GM18505 (cell line): ENCODE data around the gene CAD.
"Not testable (repeated sequence)": the region's sequence is repeated elsewhere in the genome, so short reads cannot be mapped to it uniquely, and the experiment has no call there.

Experiments used
- ATAC-seq: cut with Tn5 transposase; IDR thresholded peaks from one replicate; pipeline ENCODE4 v1.9.1; 2021; ENCODE audit not compliant: unreplicated experiment
- POLR2A ChIP-seq: IDR thresholded peaks from 4 replicates; pipeline ENCODE4 v1.6.1; 2011; ENCODE audit warnings: borderline replicate concordance; ENCODE audit not compliant: insufficient read depth, insufficient read length; ENCODE audit errors: extremely low read depth

Gene CAD

DNA sequence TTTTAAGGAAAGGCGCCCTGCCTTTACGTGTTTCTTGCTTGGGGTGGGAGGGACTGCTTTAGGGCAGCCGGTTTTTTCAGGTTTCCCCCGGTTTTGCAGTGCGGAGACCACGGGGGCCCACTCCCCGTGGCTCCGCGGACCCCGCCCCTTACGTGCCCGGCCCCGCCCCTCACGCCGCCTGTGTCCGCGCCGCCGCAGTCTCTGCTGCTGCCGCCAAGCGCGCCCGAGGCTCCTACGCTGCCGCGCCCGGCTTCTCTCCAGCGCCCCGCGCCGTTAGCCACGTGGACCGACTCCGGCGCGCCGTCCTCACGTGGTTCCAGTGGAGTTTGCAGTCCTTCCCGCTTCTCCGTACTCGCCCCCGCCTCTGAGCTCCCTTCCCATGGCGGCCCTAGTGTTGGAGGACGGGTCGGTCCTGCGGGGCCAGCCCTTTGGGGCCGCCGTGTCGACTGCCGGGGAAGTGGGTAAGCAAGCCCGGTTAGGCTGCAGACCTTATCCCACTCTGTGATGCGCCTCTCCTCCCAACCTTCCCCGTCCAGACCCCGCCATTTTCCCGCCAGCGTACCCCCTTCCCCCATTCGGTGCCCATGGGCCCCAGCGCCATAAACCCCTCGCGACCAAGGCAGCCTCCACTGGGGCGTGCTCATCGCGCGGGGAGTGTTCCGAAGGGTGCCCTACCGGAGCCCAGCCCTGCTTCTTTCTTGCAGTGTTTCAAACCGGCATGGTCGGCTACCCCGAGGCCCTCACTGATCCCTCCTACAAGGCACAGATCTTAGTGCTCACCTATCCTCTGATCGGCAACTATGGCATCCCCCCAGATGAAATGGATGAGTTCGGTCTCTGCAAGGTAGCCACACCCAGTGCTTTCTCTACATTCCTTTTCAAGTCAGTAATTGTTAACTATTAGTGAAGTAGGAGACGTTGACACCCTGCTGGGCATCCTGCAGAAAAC lies at the start of gene CAD:
TSS of gene CAD (plus strand) at position 197 of the 949 bp plus-strand sequence. CDS start at position 380, 183 bp downstream.
- TF ChIP-seq POLR2A = peak; percentile 70

GRCh38 chr2:27170581-27171337 lies 46.4 kb upstream of the CAD start:
- no peak for TF ChIP-seq POLR2A
- no peak for ATAC-seq

More for the DNA sequence above, at the start of gene CAD:
- peak; percentile 78 for ATAC-seq

DNA sequence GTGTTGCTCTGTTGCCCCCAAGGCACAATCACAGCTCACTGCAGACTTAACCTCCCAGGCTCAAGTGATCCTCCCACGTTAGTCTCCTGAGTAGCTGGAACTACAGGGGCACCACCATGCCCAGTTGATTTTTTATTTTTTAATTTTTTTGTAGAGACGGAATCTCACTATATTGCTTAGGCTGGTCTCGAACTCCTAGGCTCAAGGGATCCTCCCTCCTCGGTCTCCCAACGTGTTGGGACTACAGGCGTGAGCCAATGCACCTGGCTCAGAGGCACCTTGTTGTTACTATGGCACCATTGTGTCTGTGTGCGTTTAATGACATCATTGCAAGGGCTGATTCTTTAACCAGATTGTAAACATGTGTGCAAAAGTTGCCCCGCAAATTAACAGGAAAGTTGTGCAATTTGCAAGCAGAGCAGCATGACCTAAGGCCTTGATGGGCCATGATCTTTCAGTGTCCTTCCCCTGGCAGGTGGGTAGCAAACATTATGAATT lies 45.8 kb upstream of the CAD start:
- TF ChIP-seq POLR2A = no peak
- no peak for ATAC-seq

GRCh38 chr2:27174638-27175037 lies 42.5 kb upstream of the CAD start:
- TF ChIP-seq POLR2A = no peak
- ATAC-seq = no peak

DNA sequence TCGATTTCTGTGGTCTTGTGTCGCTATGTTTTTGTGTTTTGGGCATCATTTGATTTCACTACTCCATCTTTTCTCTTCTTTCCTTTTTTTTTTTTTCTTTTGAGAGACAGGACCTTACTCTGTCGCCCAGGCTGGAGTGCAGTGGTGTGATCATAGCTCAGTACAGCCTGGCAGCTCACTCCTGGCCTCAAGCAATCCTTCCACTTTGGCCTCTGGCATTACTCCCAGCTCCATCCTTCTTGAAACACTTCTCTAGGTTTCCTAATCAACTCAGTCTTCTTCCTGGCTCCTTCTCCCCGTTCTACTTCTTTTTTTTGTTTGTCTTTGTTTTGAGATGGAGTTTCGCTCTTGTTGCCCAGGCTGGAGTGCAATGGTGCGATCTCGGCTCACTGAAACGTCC lies 41.8 kb upstream of the CAD start:
- TF ChIP-seq POLR2A = no peak
- no peak for ATAC-seq

DNA sequence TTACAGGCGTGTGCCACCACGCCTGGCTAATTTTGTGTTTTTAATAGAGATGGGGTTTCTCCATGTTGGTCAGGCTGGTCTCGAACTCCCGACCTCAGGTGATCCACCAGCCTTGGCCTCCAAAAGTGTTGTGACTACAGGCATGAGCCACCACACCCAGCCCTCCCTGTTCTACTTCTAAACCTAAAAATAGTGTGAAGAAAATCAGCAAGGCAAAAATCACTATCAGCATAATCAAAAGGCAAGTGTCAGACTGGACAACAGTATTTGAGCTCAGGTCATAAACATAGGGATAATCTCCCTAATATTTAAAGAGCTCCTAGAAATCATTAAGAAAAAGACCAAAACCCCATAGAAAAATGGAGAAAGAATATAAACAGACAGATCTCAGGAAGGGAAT lies 41.4 kb upstream of the CAD start:
- not testable (repeated sequence) for ATAC-seq

DNA sequence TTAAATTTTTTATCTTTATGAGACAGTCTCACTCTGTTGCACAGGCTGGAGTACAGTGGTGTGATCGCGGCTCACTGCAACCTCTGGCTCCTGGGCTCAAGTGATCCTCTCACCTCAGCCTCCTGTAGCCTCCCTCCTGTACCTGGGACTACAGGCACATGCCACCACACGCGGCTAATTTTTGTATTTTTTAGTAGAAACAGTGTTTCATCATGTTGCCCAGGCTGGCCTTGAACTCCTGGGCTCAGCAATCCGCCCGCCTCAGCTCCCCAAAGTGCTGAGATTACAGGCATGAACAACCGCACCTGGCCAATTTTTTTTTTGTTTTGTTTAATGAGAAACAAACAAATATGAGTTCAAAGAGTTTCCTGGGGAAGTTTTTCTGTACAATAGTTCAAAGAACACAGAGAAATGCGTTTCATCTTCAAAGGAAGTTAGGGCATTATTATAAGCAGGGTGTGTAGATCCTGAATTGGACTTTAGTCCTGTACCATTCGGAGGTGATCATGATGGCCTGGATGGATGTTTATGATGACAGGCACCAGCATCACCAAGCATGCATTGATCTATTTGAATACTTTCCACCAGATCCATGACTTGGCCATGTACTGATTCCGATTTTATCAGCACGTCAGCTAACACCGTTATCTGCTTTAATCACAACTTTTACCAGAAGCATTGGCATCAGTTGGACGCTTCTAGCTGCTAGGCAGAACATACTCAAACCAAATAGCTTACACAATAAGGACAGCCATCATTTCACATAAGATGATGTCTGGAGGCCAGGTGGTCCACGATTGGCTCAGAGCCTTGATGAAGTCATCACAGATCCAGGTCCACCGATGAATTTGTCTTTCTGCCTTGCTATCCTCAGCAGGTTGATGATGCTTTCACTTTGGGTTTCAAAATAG lies 39.5 kb upstream of the CAD start:
- TF ChIP-seq POLR2A = no peak

GRCh38 chr2:27178469-27178868 lies 38.7 kb upstream of the CAD start:
- no peak for TF ChIP-seq POLR2A
- no peak for ATAC-seq

More for the DNA sequence above, 39.5 kb upstream of the CAD start:
- ATAC-seq = no peak

- ATAC-seq = no peak
- TF ChIP-seq POLR2A = no peak
These were observed 37.7 kb upstream of the CAD start for GRCh38 chr2:27179344-27180000.

GRCh38 chr2:27182346-27182745 lies 34.8 kb upstream of the CAD start:
- TF ChIP-seq POLR2A = no peak
- no peak for ATAC-seq

GRCh38 chr2:27184115-27184514 lies 33.1 kb upstream of the CAD start:
- TF ChIP-seq POLR2A = no peak
- no peak for ATAC-seq

DNA sequence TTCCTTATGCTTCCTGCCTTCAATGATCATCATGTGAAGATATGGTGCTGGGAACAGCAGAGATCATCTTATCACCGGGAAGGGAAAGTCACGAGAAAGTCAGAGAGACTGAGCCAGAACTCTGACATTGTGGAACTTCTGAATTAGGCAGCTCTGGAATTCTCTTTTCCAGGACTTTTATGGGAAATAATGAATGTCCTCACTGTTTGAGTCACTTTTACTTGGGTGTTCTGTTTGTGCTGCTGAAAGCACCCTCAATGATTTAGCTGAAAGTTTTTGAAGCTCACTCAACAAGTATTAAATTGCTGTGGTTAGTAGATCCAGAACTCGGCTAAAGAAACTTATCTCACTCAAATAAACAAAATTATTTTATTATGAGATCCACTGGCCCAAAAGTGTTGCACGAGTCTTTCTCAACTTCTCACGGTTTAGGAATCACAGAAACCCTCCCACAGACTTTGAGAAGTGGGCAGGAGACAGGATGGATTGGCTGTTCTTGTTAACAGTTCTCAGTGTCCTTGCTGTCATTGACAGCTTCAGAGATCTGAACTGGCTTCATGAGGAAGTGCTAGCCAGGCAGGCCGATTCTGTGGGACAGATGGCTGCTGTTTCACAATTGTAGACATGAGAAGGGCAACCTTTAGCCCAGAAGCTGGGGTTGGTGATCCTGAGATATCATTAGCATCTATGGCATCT lies 31.7 kb upstream of the CAD start:
- ATAC-seq = no peak
- no peak for TF ChIP-seq POLR2A
